IPS-18c (cell line): ENCODE data around the gene KCNMB2.

Source experiments
- H3K4me3 ChIP-seq: 2 replicates; pipeline ENCODE4 v1.7.0; 2013; ENCODE audit warnings: low read depth, mild to moderate bottlenecking, low read length, moderate library complexity; ENCODE audit not compliant: insufficient read depth
- H3K9me3 ChIP-seq: one replicate; pipeline ENCODE4 v1.6.1; 2013; ENCODE audit warnings: mild to moderate bottlenecking, low read length, moderate library complexity; ENCODE audit not compliant: control insufficient read depth, insufficient read depth

The KCNMB2 gene

GRCh38 chr3:178603735-178604134 is 67.5 kb downstream of the KCNMB2 start:
- Histone ChIP-seq H3K9me3 (no peaks in the 10 kb centered on the region), H3K4me3 (no peak overlapping the region)

GRCh38 chr3:178618197-178618596 is 82.0 kb downstream of the KCNMB2 start:
- Histone ChIP-seq H3K4me3 (no peak overlapping the region), H3K9me3 (peaks cover 3% of the 10 kb centered on the region)

- H3K4me3 ChIP-seq, result no peak overlapping the region
- H3K9me3 ChIP-seq, result peaks cover 3% of the 10 kb centered on the region
These were observed 82.7 kb downstream of the KCNMB2 start for GRCh38 chr3:178618896-178619295.

- Histone ChIP-seq H3K4me3 (no peak overlapping the region), H3K9me3 (no peaks in the 10 kb centered on the region)
These were observed 87.5 kb downstream of the KCNMB2 start for GRCh38 chr3:178623666-178624255.

GRCh38 chr3:178624276-178624675 is 88.0 kb downstream of the KCNMB2 start:
- Histone ChIP-seq H3K9me3 (no peaks in the 10 kb centered on the region), H3K4me3 (no peak overlapping the region)

- no peaks in the 10 kb centered on the region for H3K9me3 ChIP-seq
- no peak overlapping the region for H3K4me3 ChIP-seq
These were observed 88.9 kb downstream of the KCNMB2 start for GRCh38 chr3:178625053-178625600.

GRCh38 chr3:178628037-178628436 is 91.8 kb downstream of the KCNMB2 start:
- Histone ChIP-seq H3K9me3 (no peaks in the 10 kb centered on the region), H3K4me3 (no peak overlapping the region)

- H3K4me3 ChIP-seq, result no peak overlapping the region
- H3K9me3 ChIP-seq, result peaks cover 4% of the 10 kb centered on the region
These were observed 93.4 kb downstream of the KCNMB2 start for GRCh38 chr3:178629430-178630178.

- Histone ChIP-seq H3K4me3 (no peak overlapping the region), H3K9me3 (peaks cover 4% of the 10 kb centered on the region)
These were observed 95.7 kb downstream of the KCNMB2 start for GRCh38 chr3:178631950-178632349.

GRCh38 chr3:178634975-178635374 is 98.7 kb downstream of the KCNMB2 start:
- H3K9me3 ChIP-seq, result peaks cover 4% of the 10 kb centered on the region

GRCh38 chr3:178637802-178638201 is 101.6 kb downstream of the KCNMB2 start:
- Histone ChIP-seq H3K4me3 (no peak overlapping the region), H3K9me3 (peaks cover 4% of the 10 kb centered on the region)

More at GRCh38 chr3:178634975-178635374, 98.7 kb downstream of the KCNMB2 start:
- no peak overlapping the region for H3K4me3 ChIP-seq

- Histone ChIP-seq H3K9me3 (no peaks in the 10 kb centered on the region), H3K4me3 (no peak overlapping the region)
These were observed 109.3 kb downstream of the KCNMB2 start for GRCh38 chr3:178645503-178645902.

- H3K9me3 ChIP-seq, result no peaks in the 10 kb centered on the region
- H3K4me3 ChIP-seq, result no peak overlapping the region
These were observed 110.1 kb downstream of the KCNMB2 start for GRCh38 chr3:178646186-178646862.

GRCh38 chr3:178655488-178655887 is 119.3 kb downstream of the KCNMB2 start:
- H3K4me3 ChIP-seq, result no peak overlapping the region
- H3K9me3 ChIP-seq, result no peaks in the 10 kb centered on the region

GRCh38 chr3:178658694-178659325 is 122.6 kb downstream of the KCNMB2 start:
- Histone ChIP-seq H3K9me3 (no peaks in the 10 kb centered on the region), H3K4me3 (no peak overlapping the region)

GRCh38 chr3:178663201-178663934 is 127.1 kb downstream of the KCNMB2 start:
- no peak overlapping the region for H3K4me3 ChIP-seq
- no peaks in the 10 kb centered on the region for H3K9me3 ChIP-seq

GRCh38 chr3:178665747-178666146 is 129.5 kb downstream of the KCNMB2 start:
- Histone ChIP-seq H3K9me3 (no peaks in the 10 kb centered on the region), H3K4me3 (no peak overlapping the region)
